H1 (cell line): ENCODE results near the gene ARHGAP23. TPM values are rescaled to one million over a fixed set of nuclear protein-coding genes. Genes with fewer than 3 reads are reported as not detected.

Source experiments
- CTCF ChIA-PET: fragments of 300-600 bp; sonication (Branson Sonifier 250); formaldehyde crosslinking; loops from one replicate; lab custom pipeline; 2021; ENCODE audit not compliant: partially characterized antibody; lab: Charles Lee
- POLR2A ChIA-PET: fragments of 300-600 bp; sonication (Branson Sonifier 250); formaldehyde crosslinking; loops from one replicate; lab custom pipeline; 2021; ENCODE audit warnings: inconsistent platforms; ENCODE audit not compliant: partially characterized antibody; lab: Charles Lee
- DNase-seq, 2 experiments: peaks; one replicate each; pipeline versions ENCODE4 v3.0.0 to v3.0.0-alpha.2; 2010 to 2022; ENCODE audit warnings: low spot score in 2 of 2, low read depth in 1 of 2, mixed read lengths in 1 of 2
- FAIRE-seq: peaks from 2 replicates; lab custom pipeline; 2011; peaks lifted over from hg19 to GRCh38; lab: Jason Lieb, UNC
- H2AFZ ChIP-seq: 2 replicates; pipeline ENCODE4 v1.8.1; 2012; ENCODE audit warnings: low read length, inconsistent platforms
- H2AK5ac ChIP-seq: 2 replicates; pipeline ENCODE4 v1.6.1; 2013; ENCODE audit warnings: low read depth, low read length
- H2BK120ac ChIP-seq: replicated peaks from 2 replicates; pipeline ENCODE3; 2013; ENCODE audit warnings: low read depth, low read length, inconsistent platforms
- H2BK12ac ChIP-seq: 2 replicates; pipeline ENCODE4 v1.6.1; 2013; ENCODE audit warnings: low read depth, low read length
- H2BK15ac ChIP-seq: 2 replicates; pipeline ENCODE4 v1.6.1; 2013; ENCODE audit warnings: low read length
- H2BK20ac ChIP-seq: 2 replicates; pipeline ENCODE4 v1.6.1; 2013; ENCODE audit warnings: low read length
- H2BK5ac ChIP-seq: 2 replicates; pipeline ENCODE4 v1.6.1; 2013; ENCODE audit warnings: low read depth, low read length
- H3K14ac ChIP-seq: 2 replicates; pipeline ENCODE4 v1.6.1; 2013; ENCODE audit warnings: inconsistent platforms; ENCODE audit not compliant: insufficient read length
- H3K18ac ChIP-seq: 2 replicates; pipeline ENCODE4 v1.6.1; 2013; ENCODE audit warnings: low read length; ENCODE audit errors: extremely low read depth
- H3K23ac ChIP-seq: 2 replicates; pipeline ENCODE4 v1.6.1; 2013; ENCODE audit warnings: inconsistent platforms; ENCODE audit not compliant: insufficient read length
- H3K23me2 ChIP-seq: 2 replicates; pipeline ENCODE4 v1.6.1; 2013; ENCODE audit warnings: low read depth, low read length
- H3K27ac ChIP-seq: 2 replicates; pipeline ENCODE4 v1.6.1; 2011; ENCODE audit warnings: low read depth, low read length, inconsistent platforms
- H3K27me3 ChIP-seq, 4 experiments: replicated peaks in 1 of 4; 1 replicate in 1 of 4; 2 replicates in 3 of 4; pipeline versions ENCODE4 v1.6.1 to v1.8.1; 2011 to 2013; ENCODE audit warnings: low read length in 3 of 4, mild to moderate bottlenecking in 3 of 4, inconsistent platforms in 2 of 4, mixed read lengths in 2 of 4, moderate library complexity in 1 of 4; ENCODE audit not compliant: control insufficient read depth in 3 of 4, insufficient read depth in 3 of 4; ENCODE audit errors: extremely low read depth in 1 of 4
- H3K36me3 ChIP-seq, 4 experiments: 2 replicates each; pipeline versions ENCODE4 v1.6.1 to v1.8.1; 2011 to 2013; ENCODE audit warnings: mild to moderate bottlenecking in 4 of 4, low read length in 3 of 4, moderate library complexity in 2 of 4, control low read depth in 1 of 4, inconsistent platforms in 1 of 4; ENCODE audit not compliant: insufficient read depth in 4 of 4, control insufficient read depth in 2 of 4
- H3K4ac ChIP-seq: replicated peaks from 2 replicates; pipeline ENCODE3; 2013; ENCODE audit warnings: low read length, low read depth, mixed read lengths, inconsistent platforms; ENCODE audit not compliant: insufficient read length
- H3K4me1 ChIP-seq, 4 experiments: replicated peaks in 1 of 4; 1 replicate in 1 of 4; 2 replicates in 3 of 4; pipeline versions ENCODE4 v1.6.1 to v1.8.1; 2011 to 2013; ENCODE audit warnings: low read length in 3 of 4, inconsistent platforms in 2 of 4, mixed read lengths in 1 of 4; ENCODE audit not compliant: insufficient read depth in 4 of 4, control insufficient read depth in 3 of 4
- H3K4me2 ChIP-seq, 2 experiments: 2 replicates each; pipeline versions ENCODE4 v1.6.1 to v1.8.1; 2011 to 2013; ENCODE audit warnings: low read depth in 2 of 2, low read length in 2 of 2, control low read depth in 1 of 2, inconsistent platforms in 1 of 2, mild to moderate bottlenecking in 1 of 2; ENCODE audit not compliant: insufficient read depth in 1 of 2
- H3K4me3 ChIP-seq, 4 experiments: fragments of 200-600, 300-600 bp in 1 of 4; sonication (generic), shearing (Covaris generic), sonication (Bioruptor Twin) in 1 of 4; 2 replicates each; pipeline versions ENCODE4 v1.5.1 to v1.8.1; 2011 to 2016; ENCODE audit warnings: low read length in 4 of 4, low read depth in 3 of 4, control low read depth in 2 of 4, inconsistent platforms in 2 of 4, mild to moderate bottlenecking in 2 of 4, mixed read lengths in 1 of 4, moderate library complexity in 1 of 4; ENCODE audit not compliant: insufficient read depth in 2 of 4; ENCODE audit errors: extremely low read depth in 1 of 4
- H3K56ac ChIP-seq: replicated peaks from 2 replicates; pipeline ENCODE3; 2013; ENCODE audit warnings: low read depth, mild to moderate bottlenecking, mixed read lengths, low read length, inconsistent platforms; ENCODE audit not compliant: insufficient read length
- H3K79me1 ChIP-seq: 2 replicates; pipeline ENCODE4 v1.6.1; 2013; ENCODE audit warnings: low read depth, low read length, control low read depth
- H3K79me2 ChIP-seq, 2 experiments: 2 replicates each; pipeline versions ENCODE4 v1.6.1 to v1.8.1; 2012 to 2013; ENCODE audit warnings: low read length in 2 of 2, mild to moderate bottlenecking in 2 of 2, inconsistent platforms in 1 of 2; ENCODE audit not compliant: insufficient read depth in 2 of 2, control insufficient read depth in 1 of 2
- H3K9ac ChIP-seq, 4 experiments: replicated peaks in 1 of 4; 1 replicate in 1 of 4; 2 replicates in 3 of 4; pipeline versions ENCODE4 v1.6.1 to v1.8.1; 2011 to 2013; ENCODE audit warnings: low read depth in 3 of 4, low read length in 3 of 4, control low read depth in 2 of 4, mild to moderate bottlenecking in 2 of 4, moderate library complexity in 2 of 4, inconsistent platforms in 1 of 4; ENCODE audit errors: extremely low read depth in 1 of 4
- H3K9me3 ChIP-seq, 2 experiments: 2 replicates each; pipeline versions ENCODE4 v1.6.1 to v1.8.1; 2012 to 2013; ENCODE audit warnings: mild to moderate bottlenecking in 2 of 2, moderate library complexity in 2 of 2, control low read depth in 1 of 2, inconsistent platforms in 1 of 2, low read depth in 1 of 2, low read length in 1 of 2, mixed read lengths in 1 of 2; ENCODE audit not compliant: insufficient read depth in 2 of 2
- H4K20me1 ChIP-seq, 2 experiments: replicated peaks in 1 of 2; 2 replicates each; pipeline versions ENCODE3 to v1.8.1; 2011 to 2013; ENCODE audit warnings: inconsistent platforms in 2 of 2, low read length in 2 of 2, mild to moderate bottlenecking in 1 of 2; ENCODE audit not compliant: insufficient read depth in 2 of 2, control insufficient read depth in 1 of 2
- H4K5ac ChIP-seq: 2 replicates; pipeline ENCODE4 v1.6.1; 2013; ENCODE audit warnings: low read length, low read depth, mixed read lengths, inconsistent platforms; ENCODE audit not compliant: insufficient read length
- H4K8ac ChIP-seq: 2 replicates; pipeline ENCODE4 v1.8.0; 2013; ENCODE audit warnings: mild to moderate bottlenecking, moderate library complexity, low read length, inconsistent platforms; ENCODE audit not compliant: insufficient read depth; ENCODE audit errors: extremely low read depth
- H4K91ac ChIP-seq: replicated peaks from 2 replicates; pipeline ENCODE3; 2013; ENCODE audit warnings: low read length, mixed read lengths, inconsistent platforms; ENCODE audit not compliant: insufficient read length
- CEBPB ChIP-seq: IDR thresholded peaks from 2 replicates; pipeline ENCODE4 v1.6.1; 2012; ENCODE audit warnings: low read depth, low read length
- SRF ChIP-seq: IDR thresholded peaks from 2 replicates; pipeline ENCODE4 v1.6.1; 2011; ENCODE audit warnings: mild to moderate bottlenecking, low read depth, low read length, moderate library complexity
- WGBS, 2 experiments: shearing (Covaris generic) in 1 of 2; methylation state at CpG; one replicate each; pipeline versions ENCODE4 v1.1.6 to v1.1.7; 2013 to 2015; ENCODE audit warnings: low lambda C conversion rate in 2 of 2, mixed read lengths in 2 of 2, inconsistent platforms in 1 of 2, low coverage in 1 of 2, missing lambda C conversion rate in 1 of 2; ENCODE audit not compliant: insufficient replicate concordance in 2 of 2, insufficient coverage in 1 of 2, insufficient read length in 1 of 2; ENCODE audit errors: extremely low coverage in 1 of 2, missing lambda C conversion rate in 1 of 2; 5-methylcytosine and 5-hydroxymethylcytosine counted together
- polyA plus RNA-seq, 7 experiments: library from polyadenylated mRNA; depleted of rRNA in 3 of 7; stranded (reverse) in 5 of 7; unstranded in 2 of 7; fragments of >200 nt in 5 of 7; fragments of 200-250 nt in 2 of 7; gene quantifications; 1 replicate in 5 of 7; 2 replicates in 1 of 7; 4 replicates in 1 of 7; pipeline versions ENCODE4 v1.2.1 to v1.2.3, GENCODE V29; 2011 to 2013; ENCODE audit warnings: missing spikeins in 2 of 7, mixed read lengths in 2 of 7
- total RNA-seq: library from RNA; stranded (reverse); fragmentation: NEBNext Ultra II Directional; extraction: Animal tissue kit (Norgen Biotek cat#: 25700); gene quantifications from 2 replicates; pipeline ENCODE4 v1.2.1, GENCODE V29; 2021

ARHGAP23 gene
- total and polyA plus RNA-seq, 2 of the 8 experiments (the other 6 are each of a cell fraction or from before 2014, with no cell fraction given) = 16.3 to 107 TPM

DNA sequence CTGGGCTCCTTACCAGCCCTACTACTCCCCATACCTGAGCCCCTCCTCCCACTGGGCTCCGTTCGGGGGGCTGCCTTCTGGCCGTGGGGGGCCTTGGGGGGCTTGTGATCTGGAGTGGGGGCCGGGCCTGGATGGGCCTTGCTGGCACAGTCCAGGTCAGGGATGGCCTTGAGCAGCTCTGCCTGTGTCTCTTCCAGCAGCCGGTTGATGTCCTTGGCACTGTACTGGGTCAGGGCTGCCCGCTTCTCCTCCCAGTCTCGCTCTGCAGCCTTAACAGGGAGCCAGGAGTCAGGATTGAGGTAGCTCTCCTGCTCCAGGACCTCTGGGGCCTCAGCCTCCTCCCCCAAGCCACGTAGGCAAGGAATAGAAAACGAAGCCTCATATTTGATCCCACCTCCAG is 122.9 kb downstream of the ARHGAP23 start:
- Histone ChIP-seq H3K9me3 (no peaks in the 10 kb centered on the region), H3K4ac (no peak overlapping the region), H3K4me1 (peaks cover 0 to 5% (median 0%) of the 10 kb centered on the region in 4 experiments; a peak in 3 of 7 replicates), H3K56ac (no peak overlapping the region), H3K36me3 (no peaks in the 10 kb centered on the region), H2AFZ (no peak overlapping the region), H3K18ac (no peak overlapping the region), H2BK120ac (no peak overlapping the region), H4K8ac (no peak overlapping the region), H3K27me3 (no peaks in the 10 kb centered on the region; a peak in 1 of 7 replicates), H2BK20ac (no peak overlapping the region), H4K20me1 (no peaks in the 10 kb centered on the region)
- CTCF ChIA-PET = interaction anchor here (1.0 to 38.1 kb wide), 8 partner anchors 10 to 184 kb away, joined by 3 to 914 read pairs (median 53); partner anchors contain the start of gene SRCIN1
- 82% methylated on average over 9 of the region's 9 CpGs; no CpG with 5 or more reads in 1 of the 2 experiments for WGBS, 2 experiments
- DNase-seq = no peak
- TF ChIP-seq CEBPB = no peak
- no peak for TF ChIP-seq SRF
- TF ChIP-seq, all 59 proteins: peak for 0
- Histone ChIP-seq H2BK15ac (no peak overlapping the region), H3K27ac (no peak overlapping the region), H3K23me2 (no peaks in the 10 kb centered on the region), H3K23ac (no peak overlapping the region), H3K79me2 (no peaks in the 10 kb centered on the region), H4K5ac (no peak overlapping the region), H3K9ac (no peak overlapping the region), H2BK12ac (no peak overlapping the region), H3K4me3 (no peak overlapping the region), H2AK5ac (no peak overlapping the region), H3K14ac (no peak overlapping the region), H4K91ac (no peak overlapping the region), H3K79me1 (no peaks in the 10 kb centered on the region), H2BK5ac (no peak overlapping the region), H3K4me2 (no peak overlapping the region)
- FAIRE-seq = no peak
- POLR2A ChIA-PET = interaction anchor here (1.8 kb wide), 1 partner anchor 8 kb away, joined by 7 read pairs; no protein-coding TSS in a partner anchor
